GM19372 (cell line): ENCODE measurements around the gene TRMT112.
A peak's percentile ranks its signal among the peaks of the same experiment; 100 is the strongest.
"Not testable (repeated sequence)": the region's sequence is repeated elsewhere in the genome, so short reads cannot be mapped to it uniquely, and the experiment has no call there.

ENCODE experiments used
- ATAC-seq: cut with Tn5 transposase; IDR thresholded peaks from one replicate; pipeline ENCODE4 v1.9.1; 2021; ENCODE audit warnings: mild to moderate bottlenecking, low read depth, moderate library complexity; ENCODE audit not compliant: unreplicated experiment

Gene TRMT112

GRCh38 chr11:64334764-64335735 is 17.7 kb upstream of the TRMT112 start:
- ATAC-seq = no peak

- no peak for ATAC-seq
Measured at GRCh38 chr11:64333556-64333955, 16.2 kb upstream of the TRMT112 start.

- ATAC-seq = no peak
Measured at GRCh38 chr11:64331569-64332371, 14.4 kb upstream of the TRMT112 start.

- no peak for ATAC-seq
Measured at GRCh38 chr11:64330888-64331287, 13.5 kb upstream of the TRMT112 start.

GRCh38 chr11:64327993-64328392 is 10.6 kb upstream of the TRMT112 start:
- ATAC-seq = no peak

- no peak for ATAC-seq
Measured at GRCh38 chr11:64327375-64327774, 10.0 kb upstream of the TRMT112 start.

GRCh38 chr11:64324692-64325469 is 7.5 kb upstream of the TRMT112 start:
- ATAC-seq = no peak

- not testable (repeated sequence) for ATAC-seq
Measured at GRCh38 chr11:64323984-64324383, 6.6 kb upstream of the TRMT112 start.

GRCh38 chr11:64323373-64323772 is 6.0 kb upstream of the TRMT112 start:
- no peak for ATAC-seq

GRCh38 chr11:64322925-64323260 is 5.5 kb upstream of the TRMT112 start:
- no peak for ATAC-seq

GRCh38 chr11:64321533-64321932 is 4.2 kb upstream of the TRMT112 start:
- ATAC-seq = no peak

GRCh38 chr11:64321026-64321425 is 3.7 kb upstream of the TRMT112 start:
- no peak for ATAC-seq

- no peak for ATAC-seq
Measured at GRCh38 chr11:64320556-64320955, 3.2 kb upstream of the TRMT112 start.

GRCh38 chr11:64318766-64319761 is 1.7 kb upstream of the TRMT112 start:
- ATAC-seq = no peak

GRCh38 chr11:64317961-64318765 is 804 bp upstream of the TRMT112 start, which contains the start of gene PRDX5:
Gene PRDX5 (plus strand): TSS chr11:64318121. CDS start chr11:64318216, 95 bp downstream.
- peak; percentile 75 for ATAC-seq

- no peak for ATAC-seq
Measured at GRCh38 chr11:64316672-64317324, 561 bp downstream of the TRMT112 start.

GRCh38 chr11:64315667-64316526 is 1.5 kb downstream of the TRMT112 start:
- ATAC-seq = not testable (repeated sequence)
